ENCODE measurements around the gene EPB41L4B. TPM values are rescaled to one million over a fixed set of nuclear protein-coding genes. Genes with fewer than 3 reads are reported as not detected.

Gene EPB41L4B
- total RNA-seq, 1 experiment from 2014 or later, result 8.1 TPM

DNA sequence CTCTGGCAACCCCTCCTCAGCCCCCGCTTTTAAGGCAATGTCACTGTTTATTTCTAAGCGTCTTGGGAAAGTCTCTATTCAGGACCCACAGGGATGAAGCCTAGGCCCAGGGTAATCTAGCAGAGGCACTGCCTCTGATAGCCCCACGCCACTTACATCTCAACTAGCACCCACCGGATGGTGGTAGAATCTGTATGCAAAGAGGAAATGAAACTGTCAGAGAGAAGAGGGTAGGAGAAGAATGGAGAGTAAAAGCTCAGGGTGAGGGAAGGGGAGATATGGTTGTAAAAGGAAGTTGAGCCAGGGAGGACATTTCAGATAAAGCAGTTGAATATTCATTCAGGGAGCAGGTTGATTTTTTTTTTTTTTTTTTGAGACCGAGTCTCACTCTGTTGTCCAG, 156.8 kb downstream of the EPB41L4B start:
- POLR2A ChIA-PET, result no interaction called here
- no peaks in the 10 kb centered on the region for H3K79me2 ChIP-seq (ENCODE audit: insufficient read depth, low read length)

More for the DNA sequence above, 156.8 kb downstream of the EPB41L4B start:
- H3K27ac ChIP-seq (ENCODE audit: low read depth, low read length), result no peak overlapping the region
- RAD21 ChIA-PET (ENCODE audit: low non-redundant PET in 1 of 2, low total read pairs in 2 of 2, uncharacterized antibody in 2 of 2, unreplicated experiment in 2 of 2), result no interaction called here
- no peaks in the 10 kb centered on the region for H3K4me1 ChIP-seq (ENCODE audit: control insufficient read depth in 1 of 2, insufficient read depth in 2 of 2, low read length in 2 of 2)
- H3K36me3 ChIP-seq (ENCODE audit: control insufficient read depth in 1 of 2, insufficient read depth in 2 of 2, low read length in 2 of 2), result no peaks in the 10 kb centered on the region
- CTCF ChIA-PET, result no interaction called here
- TF ChIP-seq CEBPB (IDR thresholded peaks at IDR 0.05; ENCODE audit: low read depth) (no peak), EZH2phosphoT487 (IDR thresholded peaks at IDR 0.05; ENCODE audit: borderline replicate concordance) (no peak), FOSL1 (IDR thresholded peaks at IDR 0.05; ENCODE audit: low read depth) (no peak), SRF (IDR thresholded peaks at IDR 0.05; ENCODE audit: low read depth) (no peak), CBX3 (IDR thresholded peaks at IDR 0.05; ENCODE audit: low read depth) (no peak), YY1 (IDR thresholded peaks at IDR 0.05; ENCODE audit: extremely low read depth, insufficient replicate concordance, low read depth, low read length) (no peak), POLR2AphosphoS5 (IDR thresholded peaks at IDR 0.05; ENCODE audit: low read depth, low read length) (no peak), POLR2A (IDR thresholded peaks at IDR 0.05; ENCODE audit: borderline replicate concordance, extremely low read depth, insufficient read depth, insufficient read length) (no peak), RAD21 (IDR thresholded peaks at IDR 0.05; ENCODE audit: low read depth) (no peak), ZNF274 (IDR thresholded peaks at IDR 0.05; ENCODE audit: low read depth, low read length) (no peak), EGR1 (IDR thresholded peaks at IDR 0.05; ENCODE audit: low read depth) (no peak), SIN3A (IDR thresholded peaks at IDR 0.05; ENCODE audit: low read depth) (no peak), ELF1 (IDR thresholded peaks at IDR 0.05; ENCODE audit: borderline replicate concordance, low read depth) (no peak)
- TF ChIP-seq, protein P1, sequence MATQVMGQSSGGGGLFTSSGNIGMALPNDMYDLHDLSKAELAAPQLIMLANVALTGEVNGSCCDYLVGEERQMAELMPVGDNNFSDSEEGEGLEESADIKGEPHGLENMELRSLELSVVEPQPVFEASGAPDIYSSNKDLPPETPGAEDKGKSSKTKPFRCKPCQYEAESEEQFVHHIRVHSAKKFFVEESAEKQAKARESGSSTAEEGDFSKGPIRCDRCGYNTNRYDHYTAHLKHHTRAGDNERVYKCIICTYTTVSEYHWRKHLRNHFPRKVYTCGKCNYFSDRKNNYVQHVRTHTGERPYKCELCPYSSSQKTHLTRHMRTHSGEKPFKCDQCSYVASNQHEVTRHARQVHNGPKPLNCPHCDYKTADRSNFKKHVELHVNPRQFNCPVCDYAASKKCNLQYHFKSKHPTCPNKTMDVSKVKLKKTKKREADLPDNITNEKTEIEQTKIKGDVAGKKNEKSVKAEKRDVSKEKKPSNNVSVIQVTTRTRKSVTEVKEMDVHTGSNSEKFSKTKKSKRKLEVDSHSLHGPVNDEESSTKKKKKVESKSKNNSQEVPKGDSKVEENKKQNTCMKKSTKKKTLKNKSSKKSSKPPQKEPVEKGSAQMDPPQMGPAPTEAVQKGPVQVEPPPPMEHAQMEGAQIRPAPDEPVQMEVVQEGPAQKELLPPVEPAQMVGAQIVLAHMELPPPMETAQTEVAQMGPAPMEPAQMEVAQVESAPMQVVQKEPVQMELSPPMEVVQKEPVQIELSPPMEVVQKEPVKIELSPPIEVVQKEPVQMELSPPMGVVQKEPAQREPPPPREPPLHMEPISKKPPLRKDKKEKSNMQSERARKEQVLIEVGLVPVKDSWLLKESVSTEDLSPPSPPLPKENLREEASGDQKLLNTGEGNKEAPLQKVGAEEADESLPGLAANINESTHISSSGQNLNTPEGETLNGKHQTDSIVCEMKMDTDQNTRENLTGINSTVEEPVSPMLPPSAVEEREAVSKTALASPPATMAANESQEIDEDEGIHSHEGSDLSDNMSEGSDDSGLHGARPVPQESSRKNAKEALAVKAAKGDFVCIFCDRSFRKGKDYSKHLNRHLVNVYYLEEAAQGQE (IDR thresholded peaks at IDR 0.05; ENCODE audit: low read depth), result no peak
- TF ChIP-seq, protein P2, sequence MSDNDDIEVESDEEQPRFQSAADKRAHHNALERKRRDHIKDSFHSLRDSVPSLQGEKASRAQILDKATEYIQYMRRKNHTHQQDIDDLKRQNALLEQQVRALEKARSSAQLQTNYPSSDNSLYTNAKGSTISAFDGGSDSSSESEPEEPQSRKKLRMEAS (IDR thresholded peaks at IDR 0.05), result no peak
- BruUV-seq (replicated peaks), result no TSS peak
- H4K20me1 ChIP-seq (ENCODE audit: insufficient read depth), result no peaks in the 10 kb centered on the region
- H3K9me2 ChIP-seq (ENCODE audit: insufficient read depth), result no peaks in the 10 kb centered on the region
- DNase-seq (ENCODE audit: low read depth, low spot score) (no peak), ATAC-seq (no peak)
- no peak overlapping the region for H2AFZ ChIP-seq (ENCODE audit: low read depth, low read length, poor library complexity, severe bottlenecking)
- H3K9me3 ChIP-seq (ENCODE audit: control insufficient read depth in 1 of 2, insufficient read depth in 1 of 2, low read depth in 1 of 2, low read length in 2 of 2), result peaks cover 0 to 4% of the 10 kb centered on the region in 2 experiments; a peak in 1 of 4 replicates
- 0 out of 2 replicates have a peak, but pooled peaks cover 3% of the 10 kb centered on the region for H3K27me3 ChIP-seq (ENCODE audit: insufficient read depth, low read length)
- no peak overlapping the region for H3K4me2 ChIP-seq (ENCODE audit: low read length)
- no peak overlapping the region for H3K4me3 ChIP-seq (replicated peaks in 1 of 2; ENCODE audit: low read depth in 1 of 2, low read length in 2 of 2)
- H3K9ac ChIP-seq (ENCODE audit: low read length), result no peak overlapping the region
- intact Hi-C loops (cut with micrococcal nuclease), result no loop called here
